Pancreas (tissue), 10 donors: ENCODE data around the gene LRRC10. TPM values are rescaled to one million over a fixed set of nuclear protein-coding genes. Genes with fewer than 3 reads are reported as not detected.

Experiments used
- ATAC-seq, 4 donors: fragments of 200-7000 bp; cut with Tn5 transposase; one replicate each; pipeline versions ENCODE4 v1.8.0 to v1.9.1; 2020; ENCODE audit warnings: mild to moderate bottlenecking in 4 of 4, moderate library complexity in 4 of 4
- DNase-seq, 6 donors: peaks; one replicate each; pipeline ENCODE4 v3.0.0-alpha.2; 2020
- FAIRE-seq: peaks from 2 replicates; lab custom pipeline; 2012; peaks lifted over from hg19 to GRCh38; lab: Jason Lieb, UNC
- H3K27ac ChIP-seq, 4 donors: fragments of 200-600 bp; sonication (generic); 1 replicate in 3 of 4; 2 replicates in 1 of 4; pipeline versions ENCODE4 v1.5.0 to v1.8.0; 2020
- H3K27me3 ChIP-seq, 4 donors: fragments of 200-600 bp; one replicate each; pipeline ENCODE4 v1.8.0; 2021
- H3K36me3 ChIP-seq, 3 donors: fragments of 200-600 bp; sonication (generic) in 1 of 3; one replicate each; pipeline versions ENCODE4 v1.5.0 to v1.8.0; 2020 to 2021
- H3K4me1 ChIP-seq, 3 donors: fragments of 200-600 bp; one replicate each; pipeline ENCODE4 v1.8.0; 2021
- H3K4me3 ChIP-seq, 4 donors: fragments of 200-600 bp; sonication (generic) in 2 of 4; one replicate each; pipeline versions ENCODE4 v1.5.0 to v1.8.0; 2020 to 2021
- H3K9me3 ChIP-seq, 4 donors: fragments of 200-600 bp; one replicate each; pipeline ENCODE4 v1.8.0; 2021
- WGBS, 2 donors: extraction: QIAGEN DNeasy Blood & Tissue Kit; methylation state at CpG; one replicate each; pipeline ENCODE4 v1.1.7; 2013; 5-methylcytosine and 5-hydroxymethylcytosine counted together
- intact Hi-C, 3 donors: fragments of 100-400 bp; cut with DNase I; formaldehyde crosslinking; loops; one replicate each; pipeline versions ENCODE4 v1.11.1 to v1.14.2; 2022
- polyA plus RNA-seq, 2 donors: library from polyadenylated mRNA; stranded (reverse); fragments of 200-250 nt; gene quantifications; one replicate each; pipeline ENCODE4 v1.2.3, GENCODE V29; 2013
- total RNA-seq, 6 donors: library from RNA; stranded (reverse); fragmentation: NEBNext Ultra II Directional in 4 of 6; extraction: Animal tissue kit (Norgen Biotek cat#: 25700) in 4 of 6; gene quantifications; one replicate each; pipeline versions ENCODE4 v1.2.1 to v1.2.4, GENCODE V29; 2021 to 2023
- TF ChIP-seq, protein P1 (sequence below), 4 donors: fragments of 200-600 bp; sonication (generic) in 3 of 4; IDR thresholded peaks; one replicate each; pipeline versions ENCODE4 v1.5.0 to v1.8.0; 2021; ENCODE audit warnings: antibody characterized with exemption in 4 of 4
- donor health status: healthy with polysubstance abuse.
- donor health status: DM: no; HTN: no; CAD: no; lungs with moderate emphysema.
- donor health status: DM: no; HTN: no; CAD: no.
- donor health status: control.
- donor health status: control.
- donor health status: Bipolar disorder and iron deficiency.
- donor health status: DM: yes; HTN: yes; CAD: no.
- donor health status: DM: no; HTN: no; CAD: no.
- donor health status: DM: no; HTN: no; CAD: no.
- donor health status: DM: yes; HTN: yes; CAD: no.

The LRRC10 gene, protein sequence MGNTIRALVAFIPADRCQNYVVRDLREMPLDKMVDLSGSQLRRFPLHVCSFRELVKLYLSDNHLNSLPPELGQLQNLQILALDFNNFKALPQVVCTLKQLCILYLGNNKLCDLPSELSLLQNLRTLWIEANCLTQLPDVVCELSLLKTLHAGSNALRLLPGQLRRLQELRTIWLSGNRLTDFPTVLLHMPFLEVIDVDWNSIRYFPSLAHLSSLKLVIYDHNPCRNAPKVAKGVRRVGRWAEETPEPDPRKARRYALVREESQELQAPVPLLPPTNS
- total RNA-seq (not detected), polyA plus RNA-seq (not detected)

GRCh38 chr12:69610729-69611128 lies at the start of gene LRRC10:
LRRC10 (minus strand) TSS chr12:69610907; CDS start chr12:69610838, 69 bp downstream.
- no peak for FAIRE-seq
- H3K27me3 ChIP-seq, result no peaks in the 10 kb centered on the region
- TF ChIP-seq, protein P1, sequence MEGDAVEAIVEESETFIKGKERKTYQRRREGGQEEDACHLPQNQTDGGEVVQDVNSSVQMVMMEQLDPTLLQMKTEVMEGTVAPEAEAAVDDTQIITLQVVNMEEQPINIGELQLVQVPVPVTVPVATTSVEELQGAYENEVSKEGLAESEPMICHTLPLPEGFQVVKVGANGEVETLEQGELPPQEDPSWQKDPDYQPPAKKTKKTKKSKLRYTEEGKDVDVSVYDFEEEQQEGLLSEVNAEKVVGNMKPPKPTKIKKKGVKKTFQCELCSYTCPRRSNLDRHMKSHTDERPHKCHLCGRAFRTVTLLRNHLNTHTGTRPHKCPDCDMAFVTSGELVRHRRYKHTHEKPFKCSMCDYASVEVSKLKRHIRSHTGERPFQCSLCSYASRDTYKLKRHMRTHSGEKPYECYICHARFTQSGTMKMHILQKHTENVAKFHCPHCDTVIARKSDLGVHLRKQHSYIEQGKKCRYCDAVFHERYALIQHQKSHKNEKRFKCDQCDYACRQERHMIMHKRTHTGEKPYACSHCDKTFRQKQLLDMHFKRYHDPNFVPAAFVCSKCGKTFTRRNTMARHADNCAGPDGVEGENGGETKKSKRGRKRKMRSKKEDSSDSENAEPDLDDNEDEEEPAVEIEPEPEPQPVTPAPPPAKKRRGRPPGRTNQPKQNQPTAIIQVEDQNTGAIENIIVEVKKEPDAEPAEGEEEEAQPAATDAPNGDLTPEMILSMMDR (IDR thresholded peaks at IDR 0.05), result no peak
- H3K27ac ChIP-seq, result no peak within 1 kb of the TSS
- no peaks in the 10 kb centered on the region for H3K9me3 ChIP-seq
- no peak within 1 kb of the TSS for H3K4me3 ChIP-seq
- DNase-seq, result no peak
- intact Hi-C loops, result no loop called here
- 92 to 93% methylated on average over 11 of the region's 11 CpGs for WGBS, 2 donors
- no peaks in the 10 kb centered on the region for H3K36me3 ChIP-seq
- ATAC-seq, result no peak
- H3K4me1 ChIP-seq, result no peaks in the 10 kb centered on the region

DNA sequence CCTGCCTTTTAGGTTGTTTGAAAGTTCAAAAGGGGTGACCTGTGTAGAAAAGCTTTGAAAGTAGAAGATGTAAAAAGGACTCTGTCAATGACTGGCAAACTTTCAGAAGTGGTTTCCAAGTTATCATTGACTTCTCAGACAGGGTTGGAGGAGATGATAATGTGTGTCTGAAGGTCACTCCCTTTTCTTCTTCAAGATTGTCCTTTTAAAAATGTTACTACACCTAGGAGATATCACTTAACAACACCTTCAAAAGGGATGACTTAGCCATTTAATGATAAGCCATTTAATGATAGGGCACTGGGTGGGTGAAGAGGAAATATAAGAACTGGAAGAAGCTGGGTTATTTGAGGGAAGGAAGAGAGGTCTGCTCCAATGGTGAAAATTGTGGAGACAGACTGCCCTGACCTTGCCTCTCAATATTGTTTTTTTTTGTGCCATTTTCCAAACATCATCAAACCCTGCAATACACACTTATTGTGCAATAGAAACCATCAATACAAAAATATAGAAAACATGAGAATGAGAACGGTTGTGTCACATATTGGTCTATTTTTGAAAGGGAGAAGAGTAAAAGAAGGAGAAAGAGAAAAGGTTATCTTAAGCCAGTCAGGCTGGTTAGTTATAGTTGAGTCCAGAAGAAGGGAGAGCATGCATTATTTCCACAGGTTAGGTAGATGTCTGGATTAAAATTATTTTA lies 49.6 kb upstream of the LRRC10 start:
- H3K9me3 ChIP-seq, result no peaks in the 10 kb centered on the region
- TF ChIP-seq, protein P1 (IDR thresholded peaks at IDR 0.05), result no peak
- intact Hi-C loops, result no loop called here
- 58 to 75% methylated on average over 1 of the region's 1 CpG for WGBS, 2 donors
- H3K27ac ChIP-seq, result no peak overlapping the region
- no peaks in the 10 kb centered on the region for H3K4me1 ChIP-seq
- FAIRE-seq (no peak), DNase-seq (no peak), ATAC-seq (no peak)
- H3K36me3 ChIP-seq, result no peaks in the 10 kb centered on the region
- H3K4me3 ChIP-seq, result no peak overlapping the region
- no peaks in the 10 kb centered on the region for H3K27me3 ChIP-seq

DNA sequence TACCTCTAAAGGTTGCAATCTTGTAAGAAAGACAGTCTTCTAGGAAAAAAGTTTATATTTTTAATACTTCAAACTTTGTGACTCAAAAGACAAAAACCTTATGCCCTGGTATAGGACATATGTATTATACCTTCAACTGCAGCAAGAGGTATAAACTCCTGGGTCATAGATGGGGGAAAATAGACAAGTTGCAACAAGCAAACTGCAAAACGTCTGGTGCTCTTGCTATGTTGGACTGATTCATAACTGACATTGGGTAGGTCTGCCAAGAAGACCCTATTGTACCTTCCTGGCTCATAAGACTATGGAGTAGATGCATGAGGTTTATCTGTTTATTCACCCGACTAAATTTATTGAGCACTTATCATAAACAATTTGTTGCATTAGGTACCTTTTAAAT lies 47.5 kb upstream of the LRRC10 start:
- Histone ChIP-seq H3K9me3 (no peaks in the 10 kb centered on the region), H3K27me3 (no peaks in the 10 kb centered on the region), H3K27ac (no peak overlapping the region), H3K36me3 (no peaks in the 10 kb centered on the region), H3K4me1 (no peaks in the 10 kb centered on the region), H3K4me3 (no peak overlapping the region)
- ATAC-seq (no peak), FAIRE-seq (no peak), DNase-seq (no peak)
- TF ChIP-seq, protein P1 (IDR thresholded peaks at IDR 0.05), result no peak
- intact Hi-C loops, result no loop called here
- 45 to 50% methylated on average over 2 of the region's 2 CpGs for WGBS, 2 donors

DNA sequence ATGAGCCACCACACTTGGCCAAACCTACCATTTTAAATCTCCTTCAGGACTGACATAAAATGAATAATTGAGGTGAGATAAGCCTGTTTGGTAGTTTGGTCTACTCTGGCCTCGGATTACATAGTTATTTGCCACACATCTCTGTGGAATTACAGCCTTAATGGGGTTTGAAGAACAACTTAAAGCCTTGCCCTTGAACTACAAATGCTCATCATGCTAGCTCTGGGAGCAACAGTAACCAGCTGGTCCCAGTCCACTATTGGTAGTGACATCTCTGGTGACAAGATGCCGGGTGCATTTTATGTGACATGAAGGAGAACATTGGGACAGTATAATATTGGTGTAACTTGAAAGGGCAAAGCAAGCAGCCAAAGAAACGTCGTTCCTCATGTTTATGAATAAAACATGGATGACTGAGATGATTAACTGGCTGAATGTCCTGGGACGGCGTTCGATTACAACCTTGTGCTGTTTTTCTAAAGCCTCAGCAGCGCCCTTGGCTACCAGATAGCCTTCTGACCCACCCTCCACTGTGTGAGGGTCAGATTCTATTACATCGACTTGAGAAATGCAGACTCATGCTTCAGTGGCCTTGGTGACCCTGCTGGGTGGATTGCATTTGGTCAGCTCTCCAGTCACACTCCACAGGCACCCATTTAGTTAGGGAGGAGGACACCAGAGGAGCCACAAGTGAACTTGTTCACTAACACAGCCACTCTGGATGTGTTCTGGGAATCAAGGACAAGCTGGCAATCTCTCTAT lies 46.9 kb upstream of the LRRC10 start:
- no peak overlapping the region for H3K27ac ChIP-seq
- no peak overlapping the region for H3K4me3 ChIP-seq
- no peaks in the 10 kb centered on the region for H3K36me3 ChIP-seq
- no peaks in the 10 kb centered on the region for H3K27me3 ChIP-seq
- WGBS, 2 donors, result 49 to 58% methylated on average over 9 of the region's 9 CpGs
- H3K9me3 ChIP-seq, result no peaks in the 10 kb centered on the region
- intact Hi-C loops, result no loop called here
- no peak for FAIRE-seq
- TF ChIP-seq, protein P1 (IDR thresholded peaks at IDR 0.05), result no peak
- peak in 1 of 4 donors; percentile 34 for ATAC-seq
- H3K4me1 ChIP-seq, result no peaks in the 10 kb centered on the region
- DNase-seq, result no peak
